ENCODE results near the gene HBG1. TPM values are rescaled to one million over a fixed set of nuclear protein-coding genes. Genes with fewer than 3 reads are reported as not detected.
A peak's percentile ranks its signal among the peaks of the same experiment; 100 is the strongest.

The HBG1 gene
- total and polyA plus RNA-seq, 2 of the 8 experiments (the other 6 are each of a cell fraction or from before 2014, with no cell fraction given) = 0.26 TPM; not detected in 1

- no peak for TF ChIP-seq ATF2 (IDR thresholded peaks at IDR 0.05; ENCODE audit: low read length)
- TF ChIP-seq YY1 (IDR thresholded peaks at IDR 0.05; ENCODE audit: low read depth, low read length) = peak; percentile 91
- no peak for TF ChIP-seq CEBPB (IDR thresholded peaks at IDR 0.05; ENCODE audit: low read depth, low read length)
- TF ChIP-seq CTBP2 (IDR thresholded peaks at IDR 0.05; ENCODE audit: borderline replicate concordance, insufficient read depth, insufficient read length, low read length) = no peak
Observed at GRCh38 chr11:5291207-5291838, 41.7 kb upstream of the HBG1 start (continued).

All from H1 (cell line).